HepG2 (cell line): ENCODE results near the gene TMEM86B. TPM values are rescaled to one million over a fixed set of nuclear protein-coding genes. Genes with fewer than 3 reads are reported as not detected.

Experiments used
- CREBL2 ChIP-seq: sonication (generic); formaldehyde crosslinking; IDR thresholded peaks from 2 replicates; pipeline ENCODE4 v1.8.1; 2023; ENCODE audit warnings: missing genetic modification reagents, mild to moderate bottlenecking, borderline replicate concordance
- ELF3 ChIP-seq: IDR thresholded peaks from 2 replicates; pipeline ENCODE4 v1.6.1; 2016; ENCODE audit warnings: missing genetic modification reagents, missing compliant biosample characterization
- GABPA ChIP-seq, 2 experiments: IDR thresholded peaks; 2 replicates each; pipeline ENCODE4 v1.6.1; 2011 to 2016; ENCODE audit warnings: low read depth in 2 of 2, low read length in 1 of 2, missing biosample characterization in 1 of 2, missing genetic modification characterization in 1 of 2
- HNF4A ChIP-seq: sonication (generic); formaldehyde crosslinking; IDR thresholded peaks from 2 replicates; pipeline ENCODE4 v1.4.0; 2020; ENCODE audit warnings: missing genetic modification reagents
- KMT2A ChIP-seq: sonication (generic); formaldehyde crosslinking; IDR thresholded peaks from 2 replicates; pipeline ENCODE4 v1.4.0; 2020; ENCODE audit warnings: missing genetic modification reagents
- MXD1 ChIP-seq: sonication (generic); formaldehyde crosslinking; IDR thresholded peaks from 2 replicates; pipeline ENCODE4 v1.4.0; 2020; ENCODE audit warnings: mild to moderate bottlenecking, missing genetic modification reagents
- PAXIP1 ChIP-seq: sonication (generic); formaldehyde crosslinking; conservative IDR thresholded peaks from 2 replicates; pipeline ENCODE4 v1.4.0; 2020; ENCODE audit warnings: mild to moderate bottlenecking, missing genetic modification reagents, moderate library complexity
- PCBP1 ChIP-seq: fragments of 200-400 bp; formaldehyde crosslinking; IDR thresholded peaks from 2 replicates; pipeline ENCODE4 v1.6.1; 2017; ENCODE audit warnings: mild to moderate bottlenecking, low read depth, low read length, borderline replicate concordance
- RARA ChIP-seq: IDR thresholded peaks from 2 replicates; pipeline ENCODE4 v1.6.1; 2016; ENCODE audit warnings: missing genetic modification reagents, missing compliant biosample characterization
- RXRA ChIP-seq: sonication (generic); formaldehyde crosslinking; IDR thresholded peaks from 2 replicates; pipeline ENCODE4 v1.5.1; 2020; ENCODE audit warnings: missing genetic modification reagents
- RXRB ChIP-seq: IDR thresholded peaks from 2 replicates; pipeline ENCODE4 v1.6.1; 2016; ENCODE audit warnings: borderline replicate concordance, missing genetic modification reagents, missing compliant biosample characterization
- SALL1 ChIP-seq: sonication (generic); formaldehyde crosslinking; IDR thresholded peaks from 2 replicates; pipeline ENCODE4 v1.8.0; 2022; ENCODE audit warnings: mild to moderate bottlenecking, missing genetic modification reagents
- SAP130 ChIP-seq: IDR thresholded peaks from 2 replicates; pipeline ENCODE4 v1.6.1; 2016; ENCODE audit warnings: low read depth
- SKI ChIP-seq: fragments of 450-650 bp; IDR thresholded peaks from one replicate; pipeline ENCODE4 v1.6.1; 2018; ENCODE audit warnings: mild to moderate bottlenecking; ENCODE audit not compliant: partially characterized antibody
- SMAD1 ChIP-seq: sonication (generic); formaldehyde crosslinking; IDR thresholded peaks from 2 replicates; pipeline ENCODE4 v1.4.0; 2020; ENCODE audit warnings: missing genetic modification reagents, low read depth, mild to moderate bottlenecking, borderline replicate concordance
- TFAP4 ChIP-seq: sonication (generic); IDR thresholded peaks from 2 replicates; pipeline ENCODE4 v1.6.1; 2016; ENCODE audit warnings: low read depth, borderline replicate concordance
- THRA ChIP-seq: sonication (generic); formaldehyde crosslinking; IDR thresholded peaks from 2 replicates; pipeline ENCODE4 v1.4.0; 2020; ENCODE audit warnings: missing genetic modification reagents, borderline replicate concordance
- ZBTB7A ChIP-seq: sonication (generic); formaldehyde crosslinking; IDR thresholded peaks from 2 replicates; pipeline ENCODE4 v1.8.0; 2022; ENCODE audit warnings: mild to moderate bottlenecking, missing genetic modification reagents
- ZFY ChIP-seq: sonication (generic); formaldehyde crosslinking; IDR thresholded peaks from 2 replicates; pipeline ENCODE4 v1.4.0; 2020; ENCODE audit warnings: missing genetic modification reagents
- ZNF703 ChIP-seq: sonication (generic); formaldehyde crosslinking; IDR thresholded peaks from 2 replicates; pipeline ENCODE4 v1.5.1; 2020; ENCODE audit warnings: missing genetic modification reagents, mild to moderate bottlenecking, moderate library complexity, borderline replicate concordance
- polyA plus RNA-seq, 8 experiments: library from polyadenylated mRNA; depleted of rRNA in 3 of 8; stranded (reverse) in 7 of 8; unstranded in 1 of 8; fragments of >200 nt; fragmentation: Illumina TruSeq in 4 of 8; extraction: Trizol in 4 of 8; gene quantifications; 2 replicates each; pipeline versions ENCODE4 v1.2.1 to v1.2.3, GENCODE V29; 2011 to 2016; ENCODE audit warnings: low read depth in 4 of 8, missing spikeins in 1 of 8, mixed read lengths in 1 of 8; ENCODE audit not compliant: insufficient read depth in 1 of 8
- total RNA-seq, 5 experiments: library from RNA; depleted of rRNA; stranded (reverse); fragments of >200 nt; fragmentation: Illumina TruSeq; extraction: Trizol; gene quantifications; 2 replicates each; pipeline ENCODE4 v1.2.3, GENCODE V29; 2016; ENCODE audit warnings: low read depth in 1 of 5
- TF ChIP-seq, protein P1 (sequence below), 2 experiments: sonication (generic) in 1 of 2; formaldehyde crosslinking in 1 of 2; IDR thresholded peaks; 2 replicates each; pipeline versions ENCODE4 v1.5.1 to v1.6.1; 2011 to 2020; ENCODE audit warnings: borderline replicate concordance in 1 of 2, low read depth in 1 of 2, low read length in 1 of 2, mild to moderate bottlenecking in 1 of 2, missing genetic modification reagents in 1 of 2, moderate library complexity in 1 of 2

The TMEM86B gene
- total and polyA plus RNA-seq, 2 of the 13 experiments (the other 11 are each of a cell fraction or from before 2014, with no cell fraction given): 7.7 to 9.6 TPM

DNA sequence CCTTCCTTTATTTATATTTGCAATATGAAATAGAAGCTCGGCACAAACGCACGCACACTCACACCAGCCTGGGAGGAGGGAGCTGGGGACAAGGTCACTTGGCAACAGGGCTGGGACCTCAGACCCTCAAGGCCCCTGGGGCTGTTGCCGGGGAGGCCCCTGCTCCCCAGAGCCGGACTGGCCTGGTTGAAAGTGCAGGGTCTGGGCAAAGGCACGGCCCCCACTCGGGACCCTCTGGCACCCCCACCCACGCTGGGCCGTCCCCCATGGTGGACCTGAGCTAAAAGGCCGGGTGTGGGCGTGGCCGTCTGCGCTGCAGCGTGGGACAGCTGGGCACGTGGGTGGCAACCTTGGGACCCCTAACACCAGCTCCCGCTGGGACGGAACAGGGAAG is 1.2 kb upstream of the TMEM86B start (continued):
- no peak for TF ChIP-seq TFAP4
- TF ChIP-seq, protein P1, sequence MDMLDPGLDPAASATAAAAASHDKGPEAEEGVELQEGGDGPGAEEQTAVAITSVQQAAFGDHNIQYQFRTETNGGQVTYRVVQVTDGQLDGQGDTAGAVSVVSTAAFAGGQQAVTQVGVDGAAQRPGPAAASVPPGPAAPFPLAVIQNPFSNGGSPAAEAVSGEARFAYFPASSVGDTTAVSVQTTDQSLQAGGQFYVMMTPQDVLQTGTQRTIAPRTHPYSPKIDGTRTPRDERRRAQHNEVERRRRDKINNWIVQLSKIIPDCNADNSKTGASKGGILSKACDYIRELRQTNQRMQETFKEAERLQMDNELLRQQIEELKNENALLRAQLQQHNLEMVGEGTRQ (IDR thresholded peaks at IDR 0.05; ENCODE audit: low read depth, low read length): no peak
- TF ChIP-seq, protein P1 (CRISPR knock-in tag; IDR thresholded peaks at IDR 0.05; ENCODE audit: borderline replicate concordance): no peak
- peak; percentile 62; the same call in 1 of the 2 replicates for TF ChIP-seq ZBTB7A
- no peak for TF ChIP-seq ELF3 (CRISPR knock-in tag)
- no peak for TF ChIP-seq ZNF703 (CRISPR knock-in tag)
- TF ChIP-seq RARA: 0 out of 2 replicates have a peak, but pooled peaks have one; percentile 23
- TF ChIP-seq PCBP1: no peak
- no peak for TF ChIP-seq SKI
- no peak for TF ChIP-seq GABPA (IDR thresholded peaks at IDR 0.05; ENCODE audit: low read depth, low read length)
- TF ChIP-seq GABPA (CRISPR knock-in tag; IDR thresholded peaks at IDR 0.05; ENCODE audit: low read depth): no peak
- 0 out of 2 replicates have a peak, but pooled peaks have one; percentile 36 for TF ChIP-seq KMT2A (CRISPR knock-in tag)
- TF ChIP-seq MXD1 (CRISPR knock-in tag): no peak
- TF ChIP-seq SALL1: peak; percentile 67; the same call in 1 of the 2 replicates
- TF ChIP-seq CREBL2: no peak
- TF ChIP-seq RXRB: peak; percentile 56; the same call in 1 of the 2 replicates
- no peak for TF ChIP-seq ZFY (CRISPR knock-in tag)
- peak; percentile 30; the same call in 1 of the 2 replicates for TF ChIP-seq SAP130 (CRISPR knock-in tag)
- TF ChIP-seq RXRA (CRISPR knock-in tag): peak; percentile 18; the same call in 1 of the 2 replicates
- no peak for TF ChIP-seq SMAD1
- TF ChIP-seq THRA (CRISPR knock-in tag): peak; percentile 12; the same call in 1 of the 2 replicates
- peak; percentile 70; the same call in 1 of the 2 replicates for TF ChIP-seq PAXIP1 (CRISPR knock-in tag)
- peak; percentile 34; the same call in 1 of the 2 replicates for TF ChIP-seq HNF4A
